NOMO-1 (cell line): ENCODE data around the gene SIX2.
A peak's percentile ranks its signal among the peaks of the same experiment; 100 is the strongest.

Source experiments
- DNase-seq, 2 experiments: peaks; one replicate each; lab custom pipeline; 2025; ENCODE audit not compliant: unreplicated experiment in 2 of 2; lab: John Stamatoyannopoulos, UW

The SIX2 gene

GRCh38 chr2:44970846-44971450 is 38.3 kb downstream of the SIX2 start:
- DNase-seq, result no peak

- no peak for DNase-seq
Measured at GRCh38 chr2:44969936-44970335, 39.3 kb downstream of the SIX2 start.

GRCh38 chr2:44967727-44968432 is 41.4 kb downstream of the SIX2 start:
- DNase-seq, result no peak

GRCh38 chr2:44967056-44967455 is 42.2 kb downstream of the SIX2 start:
- DNase-seq, result no peak

GRCh38 chr2:44965684-44966083 is 43.6 kb downstream of the SIX2 start:
- DNase-seq, result no peak

GRCh38 chr2:44964752-44965236 is 44.5 kb downstream of the SIX2 start:
- DNase-seq, result no peak

GRCh38 chr2:44962176-44962695 is 47.0 kb downstream of the SIX2 start:
- DNase-seq, result no peak

- no peak for DNase-seq
Measured at GRCh38 chr2:44960871-44961270, 48.4 kb downstream of the SIX2 start.

- DNase-seq, result no peak
Measured at GRCh38 chr2:44959855-44960254, 49.4 kb downstream of the SIX2 start.

GRCh38 chr2:44957656-44958327 is 51.5 kb downstream of the SIX2 start:
- no peak for DNase-seq

GRCh38 chr2:44956843-44957242 is 52.4 kb downstream of the SIX2 start:
- no peak for DNase-seq

- peak; percentile 56 to 79 for DNase-seq
Measured at GRCh38 chr2:44955593-44956392, 53.5 kb downstream of the SIX2 start.
